ENCODE results near the gene BABAM2. TPM values are rescaled to one million over a fixed set of nuclear protein-coding genes. Genes with fewer than 3 reads are reported as not detected.
"Not testable (repeated sequence)": the region's sequence is repeated elsewhere in the genome, so short reads cannot be mapped to it uniquely, and the experiment has no call there.

BABAM2 gene
- total and polyA plus RNA-seq, 2 experiments from 2014 or later = 17.8 to 21.5 TPM

- TF ChIP-seq EZH2 (IDR thresholded peaks at IDR 0.05; ENCODE audit: low read depth, unreplicated experiment) (no peak), JUNB (IDR thresholded peaks at IDR 0.05; ENCODE audit: unreplicated experiment) (no peak), ZNF462 (CRISPR knock-in tag; IDR thresholded peaks at IDR 0.05) (no peak), ZNF114 (CRISPR knock-in tag; IDR thresholded peaks at IDR 0.05) (no peak), ZNF331 (CRISPR knock-in tag; IDR thresholded peaks at IDR 0.05; ENCODE audit: low read depth) (no peak)
- TF ChIP-seq, protein P1, sequence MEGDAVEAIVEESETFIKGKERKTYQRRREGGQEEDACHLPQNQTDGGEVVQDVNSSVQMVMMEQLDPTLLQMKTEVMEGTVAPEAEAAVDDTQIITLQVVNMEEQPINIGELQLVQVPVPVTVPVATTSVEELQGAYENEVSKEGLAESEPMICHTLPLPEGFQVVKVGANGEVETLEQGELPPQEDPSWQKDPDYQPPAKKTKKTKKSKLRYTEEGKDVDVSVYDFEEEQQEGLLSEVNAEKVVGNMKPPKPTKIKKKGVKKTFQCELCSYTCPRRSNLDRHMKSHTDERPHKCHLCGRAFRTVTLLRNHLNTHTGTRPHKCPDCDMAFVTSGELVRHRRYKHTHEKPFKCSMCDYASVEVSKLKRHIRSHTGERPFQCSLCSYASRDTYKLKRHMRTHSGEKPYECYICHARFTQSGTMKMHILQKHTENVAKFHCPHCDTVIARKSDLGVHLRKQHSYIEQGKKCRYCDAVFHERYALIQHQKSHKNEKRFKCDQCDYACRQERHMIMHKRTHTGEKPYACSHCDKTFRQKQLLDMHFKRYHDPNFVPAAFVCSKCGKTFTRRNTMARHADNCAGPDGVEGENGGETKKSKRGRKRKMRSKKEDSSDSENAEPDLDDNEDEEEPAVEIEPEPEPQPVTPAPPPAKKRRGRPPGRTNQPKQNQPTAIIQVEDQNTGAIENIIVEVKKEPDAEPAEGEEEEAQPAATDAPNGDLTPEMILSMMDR (conservative IDR thresholded peaks at IDR 0.05; ENCODE audit: low read depth in 2 of 2) = no peak
- TF ChIP-seq, protein P2, sequence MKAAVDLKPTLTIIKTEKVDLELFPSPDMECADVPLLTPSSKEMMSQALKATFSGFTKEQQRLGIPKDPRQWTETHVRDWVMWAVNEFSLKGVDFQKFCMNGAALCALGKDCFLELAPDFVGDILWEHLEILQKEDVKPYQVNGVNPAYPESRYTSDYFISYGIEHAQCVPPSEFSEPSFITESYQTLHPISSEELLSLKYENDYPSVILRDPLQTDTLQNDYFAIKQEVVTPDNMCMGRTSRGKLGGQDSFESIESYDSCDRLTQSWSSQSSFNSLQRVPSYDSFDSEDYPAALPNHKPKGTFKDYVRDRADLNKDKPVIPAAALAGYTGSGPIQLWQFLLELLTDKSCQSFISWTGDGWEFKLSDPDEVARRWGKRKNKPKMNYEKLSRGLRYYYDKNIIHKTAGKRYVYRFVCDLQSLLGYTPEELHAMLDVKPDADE (IDR thresholded peaks at IDR 0.05) = no peak
- TF ChIP-seq, protein P3, sequence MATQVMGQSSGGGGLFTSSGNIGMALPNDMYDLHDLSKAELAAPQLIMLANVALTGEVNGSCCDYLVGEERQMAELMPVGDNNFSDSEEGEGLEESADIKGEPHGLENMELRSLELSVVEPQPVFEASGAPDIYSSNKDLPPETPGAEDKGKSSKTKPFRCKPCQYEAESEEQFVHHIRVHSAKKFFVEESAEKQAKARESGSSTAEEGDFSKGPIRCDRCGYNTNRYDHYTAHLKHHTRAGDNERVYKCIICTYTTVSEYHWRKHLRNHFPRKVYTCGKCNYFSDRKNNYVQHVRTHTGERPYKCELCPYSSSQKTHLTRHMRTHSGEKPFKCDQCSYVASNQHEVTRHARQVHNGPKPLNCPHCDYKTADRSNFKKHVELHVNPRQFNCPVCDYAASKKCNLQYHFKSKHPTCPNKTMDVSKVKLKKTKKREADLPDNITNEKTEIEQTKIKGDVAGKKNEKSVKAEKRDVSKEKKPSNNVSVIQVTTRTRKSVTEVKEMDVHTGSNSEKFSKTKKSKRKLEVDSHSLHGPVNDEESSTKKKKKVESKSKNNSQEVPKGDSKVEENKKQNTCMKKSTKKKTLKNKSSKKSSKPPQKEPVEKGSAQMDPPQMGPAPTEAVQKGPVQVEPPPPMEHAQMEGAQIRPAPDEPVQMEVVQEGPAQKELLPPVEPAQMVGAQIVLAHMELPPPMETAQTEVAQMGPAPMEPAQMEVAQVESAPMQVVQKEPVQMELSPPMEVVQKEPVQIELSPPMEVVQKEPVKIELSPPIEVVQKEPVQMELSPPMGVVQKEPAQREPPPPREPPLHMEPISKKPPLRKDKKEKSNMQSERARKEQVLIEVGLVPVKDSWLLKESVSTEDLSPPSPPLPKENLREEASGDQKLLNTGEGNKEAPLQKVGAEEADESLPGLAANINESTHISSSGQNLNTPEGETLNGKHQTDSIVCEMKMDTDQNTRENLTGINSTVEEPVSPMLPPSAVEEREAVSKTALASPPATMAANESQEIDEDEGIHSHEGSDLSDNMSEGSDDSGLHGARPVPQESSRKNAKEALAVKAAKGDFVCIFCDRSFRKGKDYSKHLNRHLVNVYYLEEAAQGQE (IDR thresholded peaks at IDR 0.05; ENCODE audit: unreplicated experiment) = no peak
- no peaks in the 10 kb centered on the region for H3K9me3 Mint-ChIP-seq
Observed at GRCh38 chr2:28011322-28011737, 120.8 kb downstream of the BABAM2 start.

DNA sequence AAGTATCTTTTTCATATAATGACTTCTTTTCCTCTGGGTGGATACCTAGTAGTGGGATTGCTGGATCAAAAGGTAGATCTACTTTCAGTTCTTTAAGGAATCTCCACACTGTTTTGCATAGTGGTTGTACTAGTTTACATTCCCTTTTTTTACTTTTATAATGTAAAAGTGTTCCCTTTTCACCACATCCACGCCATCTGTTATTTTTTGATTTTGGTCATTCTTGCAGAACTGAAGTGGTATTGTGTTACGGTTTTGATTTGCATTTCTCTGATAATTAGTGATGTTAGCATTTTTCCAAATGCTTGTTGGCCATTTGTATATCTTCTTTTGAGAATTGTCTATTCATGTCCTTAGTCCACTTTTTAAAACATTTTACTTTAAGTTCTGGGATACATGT is 127.9 kb downstream of the BABAM2 start:
- ATAC-seq; H3K36me3 Mint-ChIP-seq (ENCODE audit: low read depth); H3K4me1 ChIP-seq (ENCODE audit: insufficient read depth); H3K27me3 ChIP-seq (ENCODE audit: insufficient read depth); H3K36me3 ChIP-seq (ENCODE audit: insufficient read depth); H4K20me1 ChIP-seq (replicated peaks; ENCODE audit: insufficient read depth); H3K27ac ChIP-seq (ENCODE audit: low read depth); H3K79me2 ChIP-seq (replicated peaks; ENCODE audit: insufficient read depth); H3K27me3 Mint-ChIP-seq (ENCODE audit: insufficient read depth, low read depth, poor library complexity); H3K4me3 ChIP-seq; H2AFZ ChIP-seq; H3K9me2 ChIP-seq (ENCODE audit: insufficient read depth); H3K4me1 Mint-ChIP-seq; H3K9me3 Mint-ChIP-seq; H3K4me2 ChIP-seq; H3F3A ChIP-seq (replicated peaks; ENCODE audit: low read depth); H3K4me3 Mint-ChIP-seq; DNase-seq (ENCODE audit: low spot score); H3K27ac Mint-ChIP-seq: not testable (repeated sequence)

More at GRCh38 chr2:28011322-28011737, 120.8 kb downstream of the BABAM2 start:
- Histone ChIP-seq H2AFZ (no peak overlapping the region), H3K79me2 (replicated peaks; ENCODE audit: insufficient read depth) (no peaks in the 10 kb centered on the region), H3K4me1 (ENCODE audit: insufficient read depth) (no peaks in the 10 kb centered on the region), H3F3A (replicated peaks; ENCODE audit: low read depth) (no peaks in the 10 kb centered on the region), H3K27ac (ENCODE audit: low read depth) (no peak overlapping the region), H3K36me3 (ENCODE audit: insufficient read depth) (no peaks in the 10 kb centered on the region), H4K20me1 (replicated peaks; ENCODE audit: insufficient read depth) (no peaks in the 10 kb centered on the region), H3K4me2 (no peak overlapping the region), H3K9me2 (ENCODE audit: insufficient read depth) (no peaks in the 10 kb centered on the region), H3K27me3 (ENCODE audit: insufficient read depth) (no peaks in the 10 kb centered on the region), H3K4me3 (no peak overlapping the region)
- H3K27me3 Mint-ChIP-seq (ENCODE audit: insufficient read depth, low read depth, poor library complexity) = no peaks in the 10 kb centered on the region
- H3K4me3 Mint-ChIP-seq = no peak overlapping the region
- no peak for ATAC-seq
- H3K36me3 Mint-ChIP-seq (ENCODE audit: low read depth) = no peaks in the 10 kb centered on the region
- no peak for DNase-seq (ENCODE audit: low spot score)
- no peak overlapping the region for H3K27ac Mint-ChIP-seq
- H3K4me1 Mint-ChIP-seq = no peaks in the 10 kb centered on the region
